GM18907 (cell line): ENCODE data around the gene TMEM89.

Source experiments
- ATAC-seq: cut with Tn5 transposase; IDR thresholded peaks from one replicate; pipeline ENCODE4 v1.9.1; 2021; ENCODE audit warnings: mild to moderate bottlenecking, moderate library complexity; ENCODE audit not compliant: unreplicated experiment

Gene TMEM89

DNA sequence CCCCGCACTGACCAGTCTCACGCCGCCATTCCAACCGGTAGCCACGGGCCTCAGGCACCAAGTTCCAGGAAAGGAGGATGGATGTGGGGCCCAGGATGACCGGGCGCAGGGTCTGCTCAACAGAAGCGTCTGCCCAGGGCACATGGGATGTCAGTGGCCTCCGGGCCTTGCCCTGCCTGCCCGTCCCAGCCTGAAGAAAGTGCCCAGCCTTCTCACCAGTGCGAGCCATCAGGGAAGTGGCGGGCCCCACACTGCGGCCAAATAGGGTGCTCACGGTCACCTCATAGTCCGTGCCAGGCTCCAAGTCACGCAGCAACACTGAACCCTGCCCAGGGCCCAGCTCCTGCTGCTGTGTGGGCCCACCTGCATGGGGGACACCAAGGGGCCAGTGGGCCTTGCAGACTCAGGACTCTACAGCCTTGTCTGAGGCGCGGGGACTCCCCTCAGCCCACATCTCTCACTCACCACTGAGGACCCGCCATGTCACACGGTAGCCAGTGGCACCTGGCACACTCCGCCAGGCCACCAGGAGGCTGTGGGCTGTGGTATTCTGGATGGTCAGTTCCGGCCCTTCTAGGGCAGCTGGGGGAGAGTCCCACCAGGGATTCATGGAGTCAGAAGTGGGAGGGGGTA lies 29.6 kb downstream of the TMEM89 start:
- ATAC-seq: no peak

DNA sequence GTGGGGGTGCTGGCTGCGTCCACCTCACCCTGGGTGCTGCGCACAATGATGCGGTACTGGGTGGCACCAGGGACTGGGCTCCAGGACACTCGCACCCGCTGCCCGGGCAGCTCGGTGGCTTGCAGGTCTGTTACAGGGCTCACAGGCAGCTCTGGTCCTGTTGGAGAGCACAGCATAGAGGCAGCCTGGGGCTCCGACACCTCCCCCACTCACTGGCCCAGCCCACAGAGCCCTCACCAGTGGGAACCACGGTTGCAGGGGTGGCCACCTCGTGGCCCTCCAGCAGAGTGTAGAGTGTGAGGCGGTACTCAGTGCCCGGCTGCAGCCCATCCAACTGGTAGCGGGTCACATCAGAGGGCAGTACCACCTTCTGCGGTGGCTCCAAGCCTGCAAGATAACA lies 30.1 kb downstream of the TMEM89 start:
- ATAC-seq: no peak

DNA sequence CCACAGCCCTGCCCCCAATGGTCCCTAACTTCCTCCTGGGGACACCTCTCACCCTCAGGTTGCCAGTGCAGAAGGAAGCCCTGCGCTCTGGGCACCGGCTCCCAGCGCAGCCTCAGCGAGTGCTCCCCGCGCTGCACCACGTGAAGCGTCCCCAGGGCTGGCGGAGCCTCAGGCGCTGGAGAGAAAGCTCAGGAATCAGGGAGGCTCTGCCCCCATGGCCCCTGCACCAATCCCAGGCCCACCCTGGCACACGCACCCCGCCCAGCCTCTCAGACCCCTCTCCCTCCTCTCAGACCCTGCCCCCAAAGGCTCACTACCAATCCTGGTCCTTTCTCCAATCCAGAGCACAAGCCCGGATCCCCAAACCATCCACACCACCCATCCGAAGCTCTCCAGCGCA lies 33.3 kb downstream of the TMEM89 start:
- no peak for ATAC-seq

DNA sequence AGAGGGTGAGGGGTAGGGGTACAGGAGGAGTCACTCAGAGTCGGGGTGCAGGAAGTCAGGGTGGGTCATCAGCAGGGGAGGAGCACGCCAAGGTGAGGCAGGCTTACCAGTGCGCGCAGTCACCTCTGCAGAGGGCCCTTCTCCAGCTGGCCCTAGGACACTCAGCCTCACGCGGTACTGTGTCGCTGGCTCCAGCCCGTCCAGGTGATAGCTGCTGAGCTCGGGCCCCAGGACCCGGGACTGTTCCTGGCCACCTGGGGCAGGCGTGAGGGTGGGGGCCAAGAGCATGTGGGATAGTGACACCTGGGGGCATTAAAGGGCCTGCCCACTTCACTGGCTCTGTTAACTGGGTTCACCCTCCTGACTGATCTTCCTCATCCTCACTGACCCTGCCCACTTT lies 33.9 kb downstream of the TMEM89 start:
- no peak for ATAC-seq

DNA sequence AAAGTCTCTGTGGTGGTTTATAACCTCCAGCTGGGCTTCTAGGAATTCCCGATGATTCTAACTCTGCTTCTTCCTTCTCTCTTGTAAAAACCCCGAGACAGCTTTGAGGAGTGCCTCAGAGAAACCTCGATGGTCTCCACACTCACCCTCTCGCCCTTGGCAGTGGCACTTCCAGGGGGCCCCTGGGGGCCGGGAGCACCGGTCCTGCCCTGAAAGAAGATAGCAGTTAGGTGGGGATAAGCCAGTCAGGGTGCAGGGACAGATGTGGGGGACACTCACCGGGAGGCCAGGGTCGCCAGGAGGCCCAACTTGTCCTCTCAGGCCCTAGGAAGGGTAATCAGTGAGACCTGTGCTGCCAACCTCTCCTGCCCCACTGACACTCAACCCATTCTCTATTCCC lies 36.2 kb downstream of the TMEM89 start:
- ATAC-seq: no peak

DNA sequence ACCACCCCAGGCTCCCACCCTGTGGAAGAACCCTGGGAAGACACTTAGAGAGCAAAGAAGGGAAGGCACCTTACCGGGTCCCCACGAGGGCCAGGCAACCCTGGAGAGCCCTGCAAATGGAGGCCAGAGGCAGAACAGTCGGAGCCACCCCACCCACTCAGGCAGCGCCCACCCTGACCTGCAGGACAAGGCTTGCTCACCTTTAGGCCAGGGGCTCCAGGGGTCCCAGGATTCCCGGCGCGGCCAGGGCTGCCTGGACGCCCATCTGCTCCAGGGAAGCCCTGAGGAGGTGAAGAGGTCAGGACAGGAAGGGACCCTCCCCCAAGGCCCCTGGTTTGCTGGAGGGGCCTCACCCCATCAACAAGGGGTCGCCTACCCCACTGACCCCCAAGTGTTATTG lies 36.7 kb downstream of the TMEM89 start:
- no peak for ATAC-seq

DNA sequence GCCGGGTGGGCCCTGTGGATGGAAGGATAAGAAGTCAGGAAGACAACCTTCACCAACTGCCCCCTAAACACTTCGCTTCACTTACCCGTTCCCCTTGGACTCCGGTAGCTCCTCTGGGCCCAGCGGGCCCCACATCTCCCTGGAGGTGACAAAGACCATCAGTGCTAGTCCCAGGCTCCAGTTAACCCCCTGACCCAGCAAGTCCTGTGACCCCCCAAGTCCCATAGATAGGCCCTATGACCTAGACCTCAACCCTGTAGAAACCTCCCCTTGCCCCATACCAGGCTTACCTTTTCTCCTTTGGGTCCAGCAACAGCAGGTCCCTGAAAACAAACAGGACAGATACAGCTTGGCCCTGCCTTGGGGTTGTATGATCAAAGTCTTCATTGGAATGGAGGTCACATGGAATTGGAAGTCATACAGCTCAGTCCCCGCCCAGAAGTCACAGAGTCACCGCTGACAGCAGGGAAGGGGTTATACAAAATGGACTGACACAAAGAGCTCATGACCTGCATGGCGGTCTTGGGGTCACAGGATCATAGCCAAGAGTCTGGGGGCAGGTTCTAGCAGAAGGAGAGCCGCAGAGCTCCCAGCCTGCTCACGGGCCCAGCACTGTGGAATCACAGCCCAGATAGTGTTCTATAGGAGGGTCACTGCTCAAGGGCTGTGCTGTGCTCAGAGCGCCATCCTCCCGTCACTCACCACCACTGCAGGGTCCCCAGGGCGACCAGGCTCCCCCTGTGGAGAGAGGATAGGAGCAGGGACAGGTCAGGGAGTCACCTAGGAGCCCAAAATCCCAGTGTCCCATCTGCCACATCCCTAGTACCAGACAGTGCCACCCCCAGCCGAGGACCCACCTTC lies 39.7 kb downstream of the TMEM89 start:
- no peak for ATAC-seq

DNA sequence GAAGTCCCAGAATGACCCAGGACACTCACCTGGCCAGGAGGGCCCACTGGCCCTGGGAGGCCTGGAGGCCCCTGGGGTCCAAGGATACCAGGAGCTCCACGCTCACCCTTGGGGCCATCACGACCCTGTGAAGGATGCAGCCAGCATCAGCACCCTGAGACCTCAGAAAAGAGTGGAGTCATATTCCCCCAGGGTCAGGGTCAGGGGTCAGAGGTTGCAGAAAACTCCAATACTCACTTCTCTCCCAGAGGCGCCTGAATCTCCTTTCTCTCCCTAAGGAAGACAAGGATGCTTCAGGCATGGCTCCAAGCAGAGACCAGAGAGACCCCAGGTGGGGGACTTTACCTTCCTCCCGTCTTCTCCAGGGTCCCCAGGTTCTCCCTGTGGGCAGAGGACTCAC lies 44.9 kb downstream of the TMEM89 start:
- ATAC-seq: no peak

DNA sequence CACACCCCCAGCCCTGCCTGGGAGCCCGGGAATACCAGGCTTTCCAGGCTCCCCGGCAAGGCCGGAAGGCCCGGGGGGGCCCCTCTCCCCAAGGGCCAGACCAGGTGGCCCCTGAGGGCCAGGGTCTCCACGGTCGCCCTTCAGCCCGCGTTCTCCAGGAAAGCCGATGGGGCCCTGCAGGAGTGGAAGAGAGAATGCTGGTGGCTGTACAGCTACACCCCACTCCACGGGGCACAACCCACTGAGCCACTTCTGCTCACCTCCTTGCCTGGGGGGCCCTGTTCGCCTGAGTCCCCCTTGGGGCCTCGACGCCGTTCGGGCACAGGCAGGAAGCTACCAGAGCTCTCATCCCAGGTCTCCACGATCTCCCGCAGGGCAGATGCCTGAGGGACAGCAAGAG lies 46.2 kb downstream of the TMEM89 start:
- ATAC-seq: no peak

DNA sequence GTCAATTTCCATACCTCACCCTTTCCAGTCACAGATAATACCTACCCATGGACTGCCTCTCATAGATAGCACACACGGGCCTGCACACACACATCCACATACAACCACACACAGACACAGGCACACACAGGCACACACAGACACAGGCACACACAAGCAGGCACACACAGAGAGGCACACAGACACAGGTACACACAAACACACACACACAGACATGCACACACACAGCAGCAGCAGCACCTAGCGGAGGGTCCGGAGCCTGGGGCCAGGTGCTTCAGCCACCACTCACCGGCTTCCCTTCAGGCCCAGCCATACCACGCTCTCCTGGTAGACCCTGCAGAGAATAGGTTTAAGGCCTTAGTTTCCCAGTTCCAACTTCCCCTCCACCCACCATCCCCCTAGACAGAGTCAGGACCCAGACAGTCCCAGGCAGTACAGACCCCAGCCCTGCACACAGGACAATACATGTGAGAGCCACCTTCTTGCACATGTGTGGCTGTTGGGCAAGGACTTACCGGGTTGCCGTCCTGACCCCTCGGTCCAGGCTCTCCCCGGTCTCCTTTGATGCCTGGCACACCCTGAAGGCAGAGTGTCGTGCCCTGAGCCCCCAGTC lies 47.5 kb downstream of the TMEM89 start:
- ATAC-seq: no peak

DNA sequence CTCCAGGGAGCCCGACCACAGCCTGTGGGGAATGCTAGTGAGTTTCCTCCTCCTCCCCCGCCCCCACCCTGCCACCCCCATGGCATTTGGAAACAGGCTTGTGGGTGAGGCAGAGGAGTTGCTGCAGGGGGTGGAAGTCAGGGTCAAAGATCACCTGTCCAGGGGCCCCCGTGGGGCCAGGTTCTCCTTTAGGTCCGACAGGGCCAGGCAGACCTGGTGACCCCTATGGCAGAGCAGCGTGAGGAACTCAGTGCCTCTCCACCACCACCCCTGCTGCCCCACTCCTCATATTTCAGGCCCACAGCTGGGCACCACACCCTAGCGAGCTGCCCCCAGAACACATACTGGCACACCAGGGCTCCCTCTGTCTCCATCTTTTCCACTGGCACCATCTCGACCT lies 49.1 kb downstream of the TMEM89 start:
- ATAC-seq: no peak

DNA sequence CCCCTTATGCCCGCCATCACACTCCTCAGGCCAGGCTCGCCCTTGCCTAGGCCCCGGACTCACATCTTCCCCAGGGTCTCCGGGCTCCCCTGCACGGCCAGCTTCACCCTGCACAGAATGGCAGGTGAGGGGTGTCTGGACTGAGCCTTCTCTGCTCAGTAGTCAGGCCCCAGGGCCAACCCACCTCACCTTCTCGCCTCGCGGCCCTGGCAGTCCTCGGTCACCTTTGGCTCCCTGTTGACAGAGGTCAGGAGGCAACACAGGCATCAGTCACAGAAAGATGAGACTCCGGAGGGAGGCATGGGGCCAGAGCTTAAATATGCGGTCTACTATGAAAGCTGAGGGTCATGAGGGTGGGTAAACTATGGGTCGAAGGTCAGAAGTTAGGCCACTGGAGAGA lies 49.6 kb downstream of the TMEM89 start:
- no peak for ATAC-seq
